NCI-H345 treated with DMSO at 0.1 percent for 48 hours (cell line): ENCODE data around the gene PHLDA3.
A peak's percentile ranks its signal among the peaks of the same experiment; 100 is the strongest.

Experiments
- DNase-seq: peaks from one replicate; lab custom pipeline; 2025; ENCODE audit not compliant: unreplicated experiment; lab: John Stamatoyannopoulos, UW

The PHLDA3 gene

DNA sequence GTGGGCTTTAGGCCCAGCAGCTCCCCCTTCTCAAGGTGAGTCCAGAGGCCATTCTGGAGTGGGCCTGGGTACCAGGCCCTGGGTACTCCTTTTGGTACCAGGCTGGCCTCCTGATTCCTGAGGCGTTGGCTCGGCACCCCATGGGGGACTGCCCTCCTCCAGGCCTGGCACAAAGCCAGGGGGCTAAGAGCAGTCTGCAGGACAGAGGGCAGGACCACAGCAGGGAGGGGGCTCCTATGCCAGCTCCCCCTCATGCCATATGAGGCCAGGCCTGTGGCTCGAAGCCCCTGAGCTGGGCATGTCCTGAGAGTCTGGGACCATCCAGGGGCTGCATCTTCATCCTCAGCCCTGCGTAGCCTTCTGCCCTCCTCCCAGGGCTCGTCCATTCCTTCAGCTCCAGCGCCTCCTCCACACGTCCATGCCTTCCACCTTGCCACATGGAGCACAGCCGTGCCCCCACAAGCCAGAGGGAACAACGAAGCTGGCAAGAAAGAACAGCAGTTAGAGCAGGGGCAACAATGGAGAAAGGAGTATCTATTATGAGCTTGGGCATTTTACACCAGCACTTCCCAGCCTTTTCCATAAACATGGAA is 3.2 kb downstream of the PHLDA3 start:
- DNase-seq = no peak

DNA sequence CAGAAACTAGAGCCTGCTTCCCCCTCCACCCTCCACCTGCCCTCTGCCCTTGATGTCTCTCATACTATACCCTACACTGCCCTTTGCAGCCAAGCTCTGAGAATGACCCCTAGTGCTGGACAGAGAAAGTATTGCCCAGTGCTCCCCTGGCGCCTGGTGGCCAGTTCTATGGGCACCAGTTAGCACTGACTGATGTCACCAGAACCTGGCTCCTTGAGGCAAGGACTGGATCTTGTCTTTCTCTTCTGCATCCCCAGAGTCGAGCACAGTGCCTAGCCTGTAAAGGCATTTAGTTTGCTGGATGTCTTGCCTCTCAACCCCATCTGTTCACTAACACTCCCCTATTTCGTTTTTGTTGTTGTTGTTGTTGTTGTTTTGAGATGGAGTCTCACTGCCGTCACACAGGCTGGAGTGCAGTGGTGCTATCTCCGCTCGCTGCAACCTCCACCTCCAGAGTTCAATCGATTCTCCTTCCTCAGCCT is 5.9 kb downstream of the PHLDA3 start:
- DNase-seq = no peak

DNA sequence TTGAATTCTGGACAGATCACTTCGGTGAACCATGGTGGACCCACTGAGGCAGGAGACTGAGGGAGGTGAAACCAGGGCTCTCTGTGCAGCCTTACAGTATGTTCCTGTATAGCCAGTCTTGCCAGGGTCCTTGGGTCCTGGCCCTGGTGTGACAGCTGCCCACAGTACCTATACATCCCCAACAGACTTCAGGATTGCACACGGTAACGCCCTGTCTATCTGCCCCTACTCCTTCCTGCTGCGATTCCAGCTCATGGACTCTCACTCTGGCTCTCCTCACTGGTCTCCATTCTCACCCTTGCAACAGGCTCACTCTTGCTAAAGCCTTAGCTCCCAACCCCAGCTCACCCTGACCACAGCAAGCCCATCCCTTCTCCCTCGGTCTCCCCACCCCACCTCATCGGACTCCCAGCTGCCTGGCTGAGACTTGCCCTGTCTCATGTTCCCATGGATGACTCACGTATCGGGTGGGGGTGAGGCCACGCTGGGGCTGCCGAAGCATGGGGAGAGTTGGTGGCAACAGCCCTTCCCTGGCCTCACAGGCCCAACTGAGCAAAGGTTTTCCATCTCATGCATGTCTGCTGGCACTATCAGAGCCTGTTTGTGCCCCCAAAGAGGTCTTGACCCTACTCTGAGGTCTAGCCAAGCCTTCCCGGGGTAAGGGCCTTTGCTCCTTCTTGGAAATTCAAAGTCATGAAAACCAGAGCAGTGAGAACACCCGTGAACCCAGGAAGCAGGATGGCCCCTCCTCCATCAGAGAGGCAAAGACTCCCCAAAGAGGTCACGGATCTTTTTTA is 7.1 kb downstream of the PHLDA3 start:
- DNase-seq = no peak

DNA sequence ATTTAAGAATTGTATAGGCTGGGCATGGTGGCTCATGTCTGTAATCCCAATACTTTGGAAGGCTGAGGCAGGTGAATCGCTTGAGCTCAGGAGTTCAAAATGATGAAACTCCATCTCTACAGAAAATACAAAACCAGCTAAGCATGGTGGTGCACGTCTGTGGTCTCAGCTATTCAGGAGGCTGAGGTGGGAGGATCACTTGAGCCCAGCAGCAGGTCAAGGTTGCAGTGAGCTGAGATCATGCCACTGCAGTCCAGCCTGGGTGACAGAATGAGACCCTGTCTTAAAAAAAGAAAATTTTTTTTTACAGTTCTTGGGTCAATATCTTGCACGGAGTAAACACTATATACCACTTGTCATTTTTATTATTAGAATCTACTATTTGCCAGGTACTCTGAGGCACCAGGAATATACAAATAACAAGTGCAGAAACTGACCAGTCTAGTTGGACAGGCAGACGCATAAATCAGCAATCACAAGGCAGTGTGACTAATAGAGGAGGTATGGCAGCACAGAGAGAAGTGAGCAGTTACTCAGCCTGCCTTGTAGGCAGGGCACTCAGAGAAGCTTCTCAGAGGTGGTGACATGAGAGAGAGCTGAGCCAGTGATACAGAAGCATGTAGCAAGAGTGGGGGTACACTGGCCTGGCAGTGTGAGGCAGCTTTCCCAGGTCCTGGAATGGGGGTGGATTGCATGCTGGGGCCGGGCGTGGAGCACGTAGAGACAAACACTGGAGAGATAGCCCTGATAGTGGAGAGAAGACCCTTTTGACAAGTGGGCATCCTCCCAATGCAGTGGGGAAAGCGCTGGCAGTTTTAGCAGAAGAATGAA is 8.0 kb downstream of the PHLDA3 start:
- DNase-seq = no peak

DNA sequence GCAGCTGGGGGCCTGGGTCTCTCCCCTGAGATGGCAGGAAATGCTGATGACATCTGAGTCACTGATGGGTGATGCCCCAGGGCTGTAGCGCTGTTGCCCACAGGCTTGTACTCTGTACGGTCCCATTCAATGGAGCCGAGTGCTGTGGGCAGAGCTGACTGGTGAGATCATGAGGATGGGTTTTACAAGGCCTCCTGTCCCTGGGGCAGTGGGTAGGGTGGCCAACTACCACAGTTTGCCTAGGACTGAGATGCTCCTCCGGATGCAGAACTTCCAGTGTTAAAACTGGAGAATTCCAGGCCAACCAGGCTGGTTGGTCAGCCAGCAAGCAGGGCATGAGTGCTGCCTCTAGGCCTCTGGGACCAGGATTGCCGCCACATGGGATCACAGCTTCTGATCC is 9.2 kb downstream of the PHLDA3 start:
- no peak for DNase-seq

DNA sequence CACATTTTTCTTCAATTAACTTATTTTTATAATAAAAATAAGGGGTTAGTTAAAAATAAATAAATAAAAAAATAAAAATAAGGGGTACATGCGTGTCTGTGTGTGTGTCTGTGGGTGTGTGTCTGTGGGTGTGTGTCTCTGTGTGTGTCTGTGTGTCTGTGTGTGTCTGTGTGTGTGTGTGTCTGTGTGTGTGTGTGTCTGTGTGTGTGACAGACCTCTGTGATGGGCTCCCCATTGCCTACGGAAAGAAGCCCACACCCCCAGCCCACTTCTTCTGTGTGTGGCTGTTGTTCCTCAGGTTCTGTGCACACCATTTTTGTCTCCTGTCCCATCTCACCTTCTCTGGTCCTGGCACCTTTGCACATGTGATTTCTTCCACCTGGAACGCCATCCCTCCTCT is 9.9 kb downstream of the PHLDA3 start:
- DNase-seq = no peak

DNA sequence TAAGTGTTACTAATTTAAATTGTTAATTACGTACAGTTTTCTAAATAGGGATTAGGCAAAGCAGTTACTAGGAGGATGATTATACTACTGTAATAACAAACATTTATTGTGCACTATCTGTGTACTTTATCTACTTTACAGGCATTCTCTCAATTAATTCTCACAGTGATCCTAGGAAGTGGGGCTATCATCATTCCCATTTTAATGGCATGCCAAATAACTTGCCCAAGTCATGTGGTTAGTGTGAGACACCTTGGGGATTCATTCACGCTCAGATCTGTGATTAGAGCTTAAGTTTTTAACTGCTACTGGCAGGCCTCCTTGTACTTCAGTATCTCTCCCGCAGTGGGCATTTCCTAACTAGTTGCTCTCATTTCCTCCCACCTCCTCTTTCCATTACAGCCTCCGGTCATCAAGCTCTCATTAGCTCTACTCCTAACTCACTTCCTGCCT is 11.5 kb downstream of the PHLDA3 start:
- DNase-seq = no peak

DNA sequence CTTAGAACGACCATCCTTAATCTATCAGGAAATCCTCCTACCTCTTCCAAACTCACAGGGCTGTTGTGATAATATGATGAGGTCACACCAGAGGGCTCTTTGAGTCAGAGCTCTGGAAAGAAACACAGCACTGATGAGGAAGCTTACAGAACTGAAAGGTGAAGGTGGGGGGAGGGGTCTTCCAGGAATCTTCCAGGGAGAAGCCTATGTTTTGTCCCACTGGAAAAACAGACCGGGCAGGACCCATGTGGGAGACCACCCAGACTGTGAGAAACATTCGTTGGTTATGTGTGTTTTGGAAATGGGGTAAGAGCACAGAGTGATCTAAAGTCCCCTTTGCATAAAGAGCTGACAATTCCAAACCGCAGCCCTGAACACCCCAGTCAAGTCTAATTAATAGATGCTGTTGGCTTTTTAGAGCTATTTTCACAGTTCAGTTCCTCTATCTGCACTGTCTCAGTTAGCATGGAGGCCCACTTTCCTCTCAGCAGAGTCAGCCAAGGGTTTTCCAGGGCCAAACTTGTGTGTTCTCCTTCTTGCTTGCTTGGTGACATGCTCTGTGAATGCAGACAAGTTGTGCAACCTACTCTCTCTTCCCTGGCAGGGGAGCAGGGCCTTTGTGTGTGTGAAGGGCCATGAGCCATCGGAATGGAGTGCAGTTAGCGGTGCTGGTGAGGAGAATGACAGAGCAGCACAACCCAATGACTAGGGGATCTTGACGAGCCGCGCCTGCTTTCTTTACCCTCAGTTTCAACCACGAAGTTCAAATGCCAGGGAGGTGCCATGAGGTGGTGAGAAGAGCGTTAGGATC is 12.3 kb downstream of the PHLDA3 start:
- DNase-seq = no peak

DNA sequence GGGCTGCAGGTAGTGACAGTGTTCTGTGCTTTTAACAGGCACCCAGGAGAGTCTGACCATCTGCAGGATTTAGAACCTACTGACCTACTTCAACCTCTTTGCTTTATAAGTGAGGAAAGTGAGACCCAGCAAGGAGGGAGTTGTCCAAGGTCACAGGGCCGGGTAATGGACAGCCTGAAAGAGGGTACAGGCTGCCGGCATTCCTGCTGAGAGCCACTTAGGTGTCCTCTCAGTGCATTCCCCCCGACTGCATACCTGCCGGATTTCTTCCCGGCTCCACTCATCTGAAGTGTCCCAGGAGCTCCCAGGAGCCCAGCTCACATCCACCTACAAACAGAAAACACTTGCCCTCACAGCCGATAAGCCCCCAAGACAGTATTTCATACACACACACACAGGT is 13.9 kb downstream of the PHLDA3 start:
- no peak for DNase-seq

DNA sequence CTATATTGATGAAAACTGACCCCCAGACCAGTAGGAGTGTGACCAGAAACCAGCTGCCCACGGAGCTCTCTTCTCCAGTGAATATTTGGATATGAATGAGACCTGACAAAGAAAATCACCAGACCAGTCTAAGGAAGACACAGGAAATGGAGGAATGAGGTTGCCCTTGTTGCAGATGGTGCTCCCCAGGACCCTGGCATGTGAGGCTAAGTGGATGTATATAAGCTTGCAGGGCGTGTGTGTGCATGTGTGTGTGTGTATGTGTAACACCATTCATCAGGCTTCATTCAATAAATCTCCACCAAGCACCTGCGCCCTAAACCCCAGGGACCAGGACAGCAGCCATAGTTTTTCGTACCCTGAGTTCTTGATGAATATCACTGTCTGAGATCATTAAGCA is 14.4 kb downstream of the PHLDA3 start:
- DNase-seq = no peak

DNA sequence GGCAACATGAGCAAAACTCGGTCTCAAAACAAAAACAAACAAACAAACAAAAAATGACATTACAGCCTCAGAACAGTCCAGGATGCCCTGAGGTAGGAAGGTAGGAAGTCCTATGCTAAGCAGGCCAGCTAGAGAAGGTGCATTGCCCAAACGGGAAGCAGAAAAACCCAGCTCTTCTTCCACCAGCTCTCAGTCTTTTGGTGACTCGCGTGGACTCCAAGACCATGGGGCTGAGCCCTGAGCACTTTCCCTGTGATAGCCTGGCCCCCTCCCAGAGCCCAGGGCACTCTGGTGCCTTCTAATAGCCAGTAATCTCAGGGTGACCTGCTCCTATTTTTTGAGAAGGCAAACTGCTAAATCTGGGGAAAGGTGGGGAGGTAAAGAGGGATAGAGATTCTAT is 16.1 kb downstream of the PHLDA3 start:
- DNase-seq = no peak

DNA sequence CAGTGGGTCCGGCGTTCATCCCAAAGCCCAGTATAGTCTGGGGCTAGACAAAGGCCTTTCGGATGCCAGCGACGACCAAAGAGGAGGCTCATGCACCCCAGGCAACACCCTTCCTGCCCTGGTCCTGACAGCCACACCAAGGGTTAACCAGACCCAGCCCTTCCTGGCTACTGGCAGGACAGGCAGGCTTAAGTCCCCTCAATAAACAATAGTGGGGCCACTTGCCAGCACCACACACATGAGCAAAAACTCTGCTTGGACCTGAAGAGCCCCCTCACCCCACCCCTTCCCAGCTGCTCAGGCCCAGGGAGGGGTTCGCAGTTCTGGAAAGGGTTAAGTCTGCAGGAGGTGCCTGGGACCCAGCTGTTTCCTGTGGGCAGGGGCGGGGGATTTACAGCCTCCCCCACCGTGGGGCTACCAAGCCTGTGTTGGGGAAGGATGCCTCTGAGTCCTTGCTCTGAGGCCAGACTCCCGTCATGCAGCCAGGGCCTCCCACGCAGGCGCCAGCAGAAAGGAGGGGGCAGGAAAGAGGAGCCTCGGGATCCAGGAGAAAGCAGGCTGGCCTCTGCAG is 18.2 kb downstream of the PHLDA3 start:
- no peak for DNase-seq

DNA sequence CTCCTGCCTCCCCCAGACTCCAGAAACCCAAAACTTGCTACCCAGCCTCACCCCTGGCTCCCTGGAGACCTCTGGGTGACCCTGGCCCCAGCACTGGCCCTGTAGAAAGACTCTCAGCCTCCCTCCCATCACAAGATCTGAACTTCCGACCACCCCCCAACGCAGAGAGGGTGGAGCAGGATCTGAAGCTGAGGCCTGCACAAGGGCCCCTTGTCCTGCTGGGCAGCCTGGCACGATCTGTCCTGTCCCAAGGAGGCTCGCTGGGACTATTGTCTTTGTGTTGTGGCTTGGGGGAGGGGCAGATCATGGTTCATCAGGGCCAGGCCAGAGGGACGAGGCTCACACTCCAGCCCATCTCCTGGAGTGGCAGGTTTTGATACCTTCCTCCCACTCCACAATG is 20.0 kb downstream of the PHLDA3 start:
- no peak for DNase-seq

DNA sequence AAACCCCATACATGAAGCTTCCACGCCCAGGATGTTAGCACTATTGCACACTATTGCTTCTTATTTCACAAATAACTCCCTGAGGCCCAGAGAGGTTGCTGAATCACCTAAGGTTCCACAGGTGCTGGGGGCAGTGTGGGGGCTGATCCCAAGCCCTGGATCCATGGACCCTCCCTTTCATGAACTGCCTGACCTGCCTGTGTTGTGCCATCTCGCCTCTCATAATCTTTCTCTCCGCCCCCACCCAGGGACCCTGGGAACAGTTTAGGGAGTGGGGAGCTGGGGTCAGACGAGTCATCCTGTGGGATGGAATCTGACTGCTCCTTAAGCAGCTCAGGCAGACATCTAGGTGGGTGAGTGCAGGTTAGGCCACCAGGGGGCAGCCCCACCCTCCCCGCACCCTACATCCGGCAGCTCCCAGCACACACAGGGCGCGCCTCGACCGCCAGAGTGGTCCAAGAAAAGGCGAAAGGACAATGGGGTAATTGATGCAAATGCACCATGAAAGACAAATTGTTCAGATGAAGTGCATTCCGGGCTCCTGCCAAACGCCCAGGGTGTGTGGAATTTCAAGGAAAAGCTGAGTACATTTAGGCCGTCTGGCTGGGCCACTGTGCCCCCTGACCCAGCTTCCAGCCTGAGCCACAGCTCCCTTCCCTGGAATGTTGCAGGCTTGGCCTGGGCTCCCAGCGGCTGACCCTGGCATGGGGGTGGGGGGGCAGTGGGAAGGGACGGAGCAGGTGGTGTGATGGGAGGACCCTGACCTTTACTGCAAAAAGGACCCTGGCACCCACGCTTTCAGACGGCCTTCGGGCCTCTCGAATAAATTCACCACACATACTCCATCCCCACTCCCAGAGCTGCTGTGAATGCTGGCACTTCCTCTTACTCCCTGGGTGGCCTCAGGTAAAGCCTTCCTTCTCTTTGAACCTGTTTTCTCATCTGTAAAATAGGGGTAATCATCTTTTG is 20.8 kb downstream of the PHLDA3 start:
- DNase-seq = peak; percentile 26

DNA sequence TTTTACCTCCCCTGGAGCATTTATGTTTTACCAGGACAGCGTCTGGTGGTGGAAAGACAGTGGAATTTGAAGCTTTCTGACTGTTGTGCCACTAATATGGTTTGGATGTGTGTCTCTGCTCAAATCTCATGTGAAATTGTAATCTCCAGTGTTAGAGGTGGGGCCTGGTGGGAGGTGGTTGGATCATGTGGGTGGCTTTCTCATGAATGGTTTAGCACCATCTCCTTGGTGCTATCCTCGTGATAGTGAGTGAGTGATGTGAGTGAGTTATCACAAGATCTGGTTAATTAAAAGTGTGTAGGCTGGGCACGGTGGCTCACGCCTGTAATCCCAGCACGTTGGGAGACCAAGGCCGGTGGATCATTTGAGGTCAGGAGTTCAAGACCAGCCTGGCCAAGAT is 23.7 kb downstream of the PHLDA3 start:
- no peak for DNase-seq

DNA sequence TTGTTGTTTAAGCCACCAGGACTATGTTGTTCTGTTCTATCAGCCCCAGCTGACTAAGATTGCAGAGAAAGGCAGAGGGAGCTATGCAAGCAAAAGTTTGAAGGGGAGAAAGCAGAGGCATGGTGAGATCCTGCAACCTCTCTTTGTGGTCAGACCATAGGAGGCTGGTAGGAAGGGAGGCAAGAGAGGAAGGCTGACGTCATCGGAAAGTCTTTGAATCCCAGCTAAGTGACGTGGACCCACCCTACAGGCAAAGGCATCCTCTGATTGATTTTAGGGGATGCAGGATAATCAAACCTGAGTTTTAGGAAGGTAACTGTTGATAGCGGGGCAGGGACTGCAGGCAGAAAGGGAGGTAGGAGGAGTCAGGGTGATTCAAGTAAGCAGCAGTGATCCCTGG is 24.2 kb downstream of the PHLDA3 start:
- DNase-seq = no peak

DNA sequence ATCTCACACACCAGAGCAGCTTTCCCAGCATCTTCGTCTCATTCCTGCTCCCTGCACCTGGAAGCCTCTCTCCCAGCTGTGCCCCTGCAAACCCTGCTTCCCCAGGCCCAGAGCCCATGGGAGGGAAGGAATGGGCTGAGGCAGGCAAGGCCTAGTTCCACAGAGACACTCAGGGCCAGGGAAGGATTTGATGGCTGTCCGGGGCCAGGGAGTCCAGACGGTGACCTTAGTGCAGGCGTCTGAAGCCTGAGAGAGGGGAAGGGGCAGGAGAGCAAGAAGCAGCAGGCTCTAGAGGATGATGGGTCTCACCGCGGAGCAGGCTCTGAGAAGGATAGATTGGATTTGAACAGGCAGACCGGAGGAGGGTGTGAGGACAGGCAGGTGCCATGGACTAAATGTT is 25.2 kb downstream of the PHLDA3 start:
- no peak for DNase-seq

DNA sequence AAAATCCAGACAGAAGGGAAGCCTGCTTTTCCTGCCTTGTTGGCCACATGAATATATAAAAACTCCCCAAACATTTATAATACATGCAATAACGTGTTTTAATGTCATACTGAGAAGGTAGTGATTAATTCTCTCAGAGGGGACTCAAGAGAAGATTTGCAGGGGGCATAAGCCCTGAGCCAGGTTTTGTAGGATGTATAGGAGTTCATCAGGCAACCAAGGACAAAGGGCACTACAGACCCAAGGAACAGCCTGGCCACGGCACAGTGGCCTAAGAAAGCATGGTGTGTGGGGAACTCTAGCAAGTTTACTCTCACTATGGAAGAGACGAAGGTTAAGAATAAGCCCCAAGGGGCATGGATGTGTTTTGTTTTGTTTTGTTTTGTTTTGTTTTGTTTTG is 32.0 kb downstream of the PHLDA3 start:
- DNase-seq = no peak

DNA sequence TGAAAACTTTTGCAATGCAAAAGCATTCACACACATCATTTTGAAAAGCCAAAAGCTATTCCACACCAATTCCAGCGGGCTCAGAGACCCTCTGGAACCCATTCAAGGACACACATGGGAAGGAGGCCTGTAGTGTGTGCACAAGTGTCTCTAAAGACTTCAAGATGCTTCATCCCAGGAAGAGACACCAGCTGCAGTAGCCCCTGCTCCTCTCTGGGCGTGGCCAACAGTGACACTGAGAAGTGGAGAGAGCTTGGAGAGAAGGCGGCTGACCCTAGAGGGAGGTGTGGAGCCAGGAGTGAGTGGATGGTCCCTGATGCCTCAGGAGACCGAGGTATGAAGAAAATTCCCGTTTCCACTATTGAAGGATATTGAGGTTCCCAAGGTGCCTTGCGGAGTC is 32.6 kb downstream of the PHLDA3 start:
- no peak for DNase-seq

DNA sequence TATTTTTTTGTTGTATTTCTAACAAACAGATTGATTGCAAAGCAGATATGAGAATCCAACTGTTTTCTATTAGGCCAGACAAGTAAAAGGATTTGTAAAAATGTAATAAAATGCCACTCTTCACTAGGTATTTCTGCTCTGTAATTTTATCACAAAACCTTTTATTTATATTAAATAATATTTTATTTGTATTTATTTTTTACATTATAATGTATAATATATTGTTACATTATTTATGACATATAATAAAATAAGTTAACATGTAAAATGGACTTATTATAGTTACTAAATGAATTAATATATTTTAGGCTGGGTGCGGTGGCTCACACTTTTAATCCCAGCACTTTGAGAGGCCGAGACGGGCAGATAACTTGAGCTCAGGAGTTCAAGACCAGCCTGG is 34.7 kb downstream of the PHLDA3 start:
- DNase-seq = no peak
